OCI-LY3 (cell line): ENCODE measurements around the gene GNAI3.

Source experiments
- CTCF ChIP-seq: fragments of 200-600, 300-600 bp; sonication (generic); IDR thresholded peaks from 2 replicates; pipeline ENCODE4 v1.5.1; 2014; ENCODE audit warnings: antibody characterized with exemption, low read length, low read depth
- EZH2phosphoT487 ChIP-seq: fragments of 200-600 bp; shearing (Covaris generic); IDR thresholded peaks from 2 replicates; pipeline ENCODE4 v1.6.1; 2018; ENCODE audit warnings: antibody characterized with exemption, mixed run types, low read depth

GRCh38 chr1:109570414-109570813 is 22.0 kb downstream of the GNAI3 start:
- TF ChIP-seq CTCF (no peak), EZH2phosphoT487 (no peak)
